ENCODE data around the gene CCDC7.

GRCh38 chr10:32661346-32661745 is 215.4 kb downstream of the CCDC7 start:
- TF ChIP-seq CTCF (IDR thresholded peaks at IDR 0.05) (no peak), POLR2A (IDR thresholded peaks at IDR 0.05) (no peak)

Data from Peyer's patch (tissue), 4 donors.